Gastroesophageal sphincter (tissue), 4 donors: Measurements from ENCODE around the gene CHD5. TPM values are rescaled to one million over a fixed set of nuclear protein-coding genes. Genes with fewer than 3 reads are reported as not detected.

ENCODE experiments used
- ATAC-seq: fragments of 150-250 bp; one replicate; pipeline ENCODE4 v1.9.1; 2016; ENCODE audit warnings: mild to moderate bottlenecking, moderate library complexity
- H3K27ac ChIP-seq, 4 donors: fragments of 200-600 bp; sonication (generic) in 3 of 4; 1 replicate in 3 of 4; 2 replicates in 1 of 4; pipeline ENCODE4 v1.5.1; 2016 to 2019
- H3K27me3 ChIP-seq: fragments of 200-600 bp; sonication (generic); one replicate; pipeline ENCODE4 v1.5.1; 2019
- H3K36me3 ChIP-seq, 2 donors: fragments of 200-600 bp; sonication (generic); one replicate each; pipeline ENCODE4 v1.5.1; 2019; ENCODE audit warnings: control low read depth in 1 of 2
- H3K4me1 ChIP-seq, 3 donors: fragments of 200-600 bp; sonication (generic); 1 replicate in 2 of 3; 2 replicates in 1 of 3; pipeline ENCODE4 v1.5.1; 2016 to 2019; ENCODE audit warnings: control low read depth in 2 of 3
- H3K4me3 ChIP-seq, 2 donors: fragments of 200-600 bp; sonication (generic); one replicate each; pipeline ENCODE4 v1.5.1; 2019; ENCODE audit warnings: mild to moderate bottlenecking in 1 of 2, moderate library complexity in 1 of 2
- H3K9me3 ChIP-seq, 3 donors: fragments of 200-600 bp; sonication (generic); one replicate each; pipeline ENCODE4 v1.5.1; 2017 to 2019; ENCODE audit warnings: control low read depth in 2 of 3
- EP300 ChIP-seq: sonication (generic); formaldehyde crosslinking; IDR thresholded peaks from one replicate; pipeline ENCODE4 v1.6.1; 2017; ENCODE audit warnings: antibody characterized with exemption, mild to moderate bottlenecking
- POLR2A ChIP-seq, 2 donors: fragments of 450-650 bp; IDR thresholded peaks; one replicate each; pipeline ENCODE4 v1.6.1; 2017; ENCODE audit warnings: antibody characterized with exemption in 2 of 2, mild to moderate bottlenecking in 2 of 2, moderate library complexity in 1 of 2
- POLR2AphosphoS5 ChIP-seq: sonication (generic); formaldehyde crosslinking; IDR thresholded peaks from one replicate; pipeline ENCODE4 v1.6.1; 2017; ENCODE audit warnings: antibody characterized with exemption
- WGBS, 2 donors: methylation state at CpG; one replicate each; pipeline ENCODE4 v1.1.5; 2018; ENCODE audit warnings: low coverage in 1 of 2; 5-methylcytosine and 5-hydroxymethylcytosine counted together
- total RNA-seq, 4 donors: library from RNA; depleted of rRNA; stranded (reverse); fragments of >200 nt; gene quantifications; one replicate each; pipeline ENCODE4 v1.1.0, GENCODE V29; 2016
- TF ChIP-seq, protein P1 (sequence below), 4 experiments: fragments of 200-600 bp in 2 of 4; fragments of 450-650 bp in 2 of 4; sonication (generic) in 1 of 4; IDR thresholded peaks; one replicate each; pipeline ENCODE4 v1.5.1; 2017 to 2019; ENCODE audit warnings: antibody characterized with exemption in 4 of 4, mild to moderate bottlenecking in 2 of 4, moderate library complexity in 2 of 4

Gene CHD5
- total RNA-seq, 4 donors from 2014 or later, result 4.4 to 34.9 (median 9.2) TPM

GRCh38 chr1:6175411-6175828 is 4.7 kb downstream of the CHD5 start:
- no peaks in the 10 kb centered on the region for H3K36me3 ChIP-seq
- peaks cover 79% of the 10 kb centered on the region for H3K27me3 ChIP-seq
- 88 to 93% methylated on average over 6 of the region's 6 CpGs for WGBS, 2 donors
- H3K27ac ChIP-seq, result no peak overlapping the region
- H3K9me3 ChIP-seq, result no peaks in the 10 kb centered on the region
- no peak overlapping the region for H3K4me3 ChIP-seq
- TF ChIP-seq POLR2AphosphoS5 (no peak), EP300 (no peak), POLR2A (IDR thresholded peaks at IDR 0.05) (no peak)
- TF ChIP-seq, protein P1, sequence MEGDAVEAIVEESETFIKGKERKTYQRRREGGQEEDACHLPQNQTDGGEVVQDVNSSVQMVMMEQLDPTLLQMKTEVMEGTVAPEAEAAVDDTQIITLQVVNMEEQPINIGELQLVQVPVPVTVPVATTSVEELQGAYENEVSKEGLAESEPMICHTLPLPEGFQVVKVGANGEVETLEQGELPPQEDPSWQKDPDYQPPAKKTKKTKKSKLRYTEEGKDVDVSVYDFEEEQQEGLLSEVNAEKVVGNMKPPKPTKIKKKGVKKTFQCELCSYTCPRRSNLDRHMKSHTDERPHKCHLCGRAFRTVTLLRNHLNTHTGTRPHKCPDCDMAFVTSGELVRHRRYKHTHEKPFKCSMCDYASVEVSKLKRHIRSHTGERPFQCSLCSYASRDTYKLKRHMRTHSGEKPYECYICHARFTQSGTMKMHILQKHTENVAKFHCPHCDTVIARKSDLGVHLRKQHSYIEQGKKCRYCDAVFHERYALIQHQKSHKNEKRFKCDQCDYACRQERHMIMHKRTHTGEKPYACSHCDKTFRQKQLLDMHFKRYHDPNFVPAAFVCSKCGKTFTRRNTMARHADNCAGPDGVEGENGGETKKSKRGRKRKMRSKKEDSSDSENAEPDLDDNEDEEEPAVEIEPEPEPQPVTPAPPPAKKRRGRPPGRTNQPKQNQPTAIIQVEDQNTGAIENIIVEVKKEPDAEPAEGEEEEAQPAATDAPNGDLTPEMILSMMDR (IDR thresholded peaks at IDR 0.05), result no peak
- no peak for ATAC-seq
- H3K4me1 ChIP-seq, result peaks cover 0 to 24% (median 11%) of the 10 kb centered on the region in 3 donors

- TF ChIP-seq, protein P1 (IDR thresholded peaks at IDR 0.05), result no peak
- TF ChIP-seq EP300, result no peak
- TF ChIP-seq POLR2AphosphoS5, result no peak
- TF ChIP-seq POLR2A (IDR thresholded peaks at IDR 0.05), result no peak
- Histone ChIP-seq H3K36me3 (no peaks in the 10 kb centered on the region), H3K9me3 (no peaks in the 10 kb centered on the region), H3K27me3 (peaks cover 79% of the 10 kb centered on the region), H3K4me1 (peaks cover 0 to 18% (median 11%) of the 10 kb centered on the region in 3 donors), H3K27ac (no peak overlapping the region), H3K4me3 (no peak overlapping the region)
- no peak for ATAC-seq
- WGBS, 2 donors, result 88 to 90% methylated on average over 5 of the region's 5 CpGs
Observed at GRCh38 chr1:6174621-6175410, 5.3 kb downstream of the CHD5 start.

DNA sequence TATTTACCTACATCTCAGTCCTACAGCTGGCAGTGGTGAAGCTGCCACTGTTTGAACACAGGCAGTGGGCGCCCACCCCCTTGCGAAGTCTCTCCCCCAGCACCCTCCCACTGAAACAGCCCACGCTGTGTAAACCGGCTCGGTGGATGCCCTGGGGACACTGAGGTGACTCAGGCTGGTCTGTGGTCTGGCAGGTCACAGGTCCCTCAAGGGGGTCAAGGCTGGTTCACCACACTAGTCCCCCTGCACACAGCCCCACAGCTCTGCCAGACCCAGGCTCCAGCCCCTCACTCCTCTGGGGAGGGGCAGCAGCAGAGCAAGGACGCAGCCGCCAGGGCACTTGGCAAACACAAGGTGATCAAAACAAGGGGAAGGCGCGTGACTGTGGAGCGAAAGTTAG is 7.6 kb downstream of the CHD5 start:
- Histone ChIP-seq H3K27me3 (peaks cover 72% of the 10 kb centered on the region), H3K9me3 (no peaks in the 10 kb centered on the region), H3K27ac (no peak overlapping the region), H3K36me3 (no peaks in the 10 kb centered on the region), H3K4me3 (no peak overlapping the region), H3K4me1 (no peaks in the 10 kb centered on the region)
- 85% methylated on average over 3 of the region's 10 CpGs; no CpG with 5 or more reads in 1 of the 2 donors for WGBS, 2 donors
- TF ChIP-seq EP300 (no peak), POLR2A (IDR thresholded peaks at IDR 0.05) (no peak), POLR2AphosphoS5 (no peak)
- TF ChIP-seq, protein P1 (IDR thresholded peaks at IDR 0.05), result no peak
- ATAC-seq, result no peak

GRCh38 chr1:6171548-6172124 is 8.5 kb downstream of the CHD5 start:
- H3K4me1 ChIP-seq, result no peaks in the 10 kb centered on the region
- H3K36me3 ChIP-seq, result no peaks in the 10 kb centered on the region
- 28% methylated on average over 4 of the region's 10 CpGs; no CpG with 5 or more reads in 1 of the 2 donors for WGBS, 2 donors
- no peak for ATAC-seq
- no peak overlapping the region for H3K4me3 ChIP-seq
- no peaks in the 10 kb centered on the region for H3K9me3 ChIP-seq
- H3K27ac ChIP-seq, result peak overlapping the region in 1 of 4 donors; percentile 56
- peaks cover 63% of the 10 kb centered on the region for H3K27me3 ChIP-seq
- no peak for TF ChIP-seq EP300
- TF ChIP-seq, protein P1 (IDR thresholded peaks at IDR 0.05), result peak in 1 of 4 experiments; percentile 28
